HG03558 (cell line): ENCODE data around the gene C15orf40.
A peak's percentile ranks its signal among the peaks of the same experiment; 100 is the strongest.
"Not testable (repeated sequence)": the region's sequence is repeated elsewhere in the genome, so short reads cannot be mapped to it uniquely, and the experiment has no call there.

ENCODE experiments used
- ATAC-seq: cut with Tn5 transposase; IDR thresholded peaks from one replicate; pipeline ENCODE4 v1.9.1; 2021; ENCODE audit warnings: moderate number of reproducible peaks; ENCODE audit not compliant: unreplicated experiment; ENCODE audit errors: extremely low read depth

Gene C15orf40

DNA sequence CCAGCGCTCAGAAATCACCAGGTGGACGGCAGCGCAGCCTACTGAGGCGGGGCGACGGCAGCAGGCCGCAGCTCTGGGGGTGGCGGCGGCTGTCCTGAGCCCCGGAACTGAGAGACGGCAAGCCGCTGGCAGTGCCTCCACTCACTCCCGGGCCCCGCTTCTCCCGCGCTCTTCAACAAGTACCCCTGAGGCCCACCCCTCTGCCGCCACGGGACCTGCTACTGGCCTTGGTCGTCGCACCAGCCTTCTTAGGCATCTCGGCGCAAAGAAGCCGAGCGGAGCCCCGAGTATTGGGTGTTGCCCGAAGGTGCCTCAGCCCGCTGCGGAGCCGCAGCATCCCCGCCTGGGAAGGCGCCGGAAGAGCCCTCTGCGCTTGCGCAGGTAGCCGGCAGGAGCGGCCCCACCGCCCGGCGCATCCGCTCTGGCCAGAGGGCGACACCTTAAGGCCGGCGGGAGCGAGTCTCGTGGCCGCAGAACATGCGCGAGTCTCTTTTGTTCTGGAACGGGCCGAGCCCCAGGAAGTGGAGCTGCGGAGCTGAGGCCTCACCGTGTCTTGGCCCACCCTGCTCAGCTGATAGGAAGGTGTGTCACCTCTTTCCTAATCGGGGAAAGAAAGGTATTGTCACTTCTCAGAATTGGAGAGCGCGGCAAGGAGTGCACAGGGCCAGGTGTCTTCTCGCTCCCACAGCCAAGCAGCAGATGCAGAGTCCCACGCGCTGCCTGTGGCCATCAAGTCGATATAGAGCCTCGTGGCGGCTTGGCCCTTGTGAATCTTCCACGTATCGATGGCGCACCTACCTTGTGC is at the start of gene C15orf40:
TSS of gene C15orf40 (minus strand) at position 369 of the 805 bp plus-strand sequence. CDS start at position 337, 32 bp downstream.
- peak; percentile 69 for ATAC-seq

DNA sequence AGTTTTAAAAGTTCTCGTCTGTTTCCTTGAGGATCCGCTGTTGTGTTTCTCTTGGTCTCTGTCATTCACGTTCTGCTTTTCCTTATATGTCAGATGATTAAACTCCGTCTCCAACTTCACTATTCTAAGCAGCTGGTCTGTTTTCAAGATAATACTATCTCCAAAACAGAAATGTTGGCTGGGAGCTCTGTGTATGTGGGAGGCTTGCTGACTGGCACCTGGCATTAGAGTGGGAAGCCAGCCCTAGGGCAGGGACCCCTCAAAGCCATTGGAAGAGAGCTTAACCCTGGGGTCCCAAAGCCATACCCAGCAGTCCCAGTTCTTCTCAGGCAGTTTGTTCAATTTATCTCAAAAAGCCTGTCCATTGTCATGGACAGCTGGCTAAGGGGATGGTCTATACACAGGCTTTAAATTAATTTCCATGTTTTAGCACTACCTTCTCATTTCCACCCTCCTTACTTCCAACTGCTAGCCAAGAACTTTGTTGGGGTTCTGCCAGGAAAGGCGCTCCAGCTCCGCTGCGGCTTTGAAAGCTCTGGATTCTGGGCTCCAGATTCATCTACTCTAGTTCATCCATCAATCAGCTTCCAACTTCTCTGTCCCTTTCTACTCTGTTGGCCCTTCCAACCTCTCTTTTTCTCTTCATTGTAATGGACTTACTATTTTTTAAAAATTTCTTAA is 46.4 kb upstream of the C15orf40 start:
- no peak for ATAC-seq

DNA sequence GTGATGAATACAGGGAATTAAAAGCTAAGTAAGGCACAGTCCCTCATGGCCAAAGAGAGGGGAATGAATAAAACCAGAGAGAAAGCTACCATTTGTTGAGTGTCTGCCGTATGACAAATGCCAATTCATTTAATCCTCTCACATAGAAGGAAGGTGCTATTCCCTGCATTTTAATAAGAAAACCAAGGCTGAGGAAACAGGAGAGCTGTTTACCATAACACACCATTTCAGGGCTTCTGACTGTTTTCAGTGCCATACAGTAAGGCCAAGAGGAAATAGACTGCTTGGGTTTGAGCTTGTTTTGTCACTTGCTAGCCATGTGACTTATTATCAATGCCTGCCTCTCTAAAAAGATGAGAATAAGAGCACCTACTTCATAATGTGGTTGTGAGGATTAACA is 45.6 kb upstream of the C15orf40 start:
- ATAC-seq = no peak

DNA sequence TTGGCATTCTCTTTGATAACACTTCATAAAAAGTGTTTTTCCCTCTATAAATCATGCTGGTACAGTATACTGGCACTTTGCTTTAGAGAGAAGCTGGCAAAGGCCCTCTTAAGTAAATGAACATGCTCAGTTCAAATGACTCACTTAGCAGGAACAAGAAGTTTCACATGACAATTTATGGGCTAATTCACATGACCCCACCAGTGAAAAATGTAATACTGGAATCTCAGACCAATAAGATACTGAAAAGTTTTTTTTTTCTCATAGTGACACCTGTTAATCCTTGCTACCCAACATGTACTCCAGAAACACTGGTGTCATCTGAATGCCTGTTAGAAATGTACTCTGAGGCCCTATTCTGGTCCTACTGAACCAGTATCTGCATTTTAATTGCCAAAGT is 41.7 kb upstream of the C15orf40 start:
- ATAC-seq = no peak

DNA sequence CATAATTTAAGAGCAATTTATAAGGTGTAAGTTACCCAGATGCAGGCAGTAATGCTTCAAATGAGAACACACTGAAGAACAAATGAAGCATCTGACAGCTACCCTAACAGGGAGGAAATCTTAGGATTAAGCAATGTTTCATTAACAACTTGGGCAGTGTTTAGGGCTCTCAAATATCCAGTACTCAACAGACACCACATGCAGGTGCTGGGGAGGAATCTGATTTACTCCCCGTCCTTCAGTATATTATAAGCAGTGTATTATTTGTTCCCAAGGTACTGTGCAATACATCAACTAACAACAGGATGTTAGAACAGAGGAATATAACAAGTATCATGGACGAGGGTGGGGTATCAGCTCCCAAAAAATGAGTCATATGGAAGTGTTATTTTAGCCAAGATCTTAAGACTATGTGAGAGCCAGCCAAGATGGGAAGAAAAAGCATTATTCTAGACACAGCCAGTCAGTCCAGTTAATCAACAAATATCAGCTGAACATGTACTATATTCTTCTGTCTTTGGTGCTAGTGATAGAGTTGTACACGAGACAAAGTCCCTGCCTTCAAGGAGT is 35.2 kb upstream of the C15orf40 start:
- ATAC-seq = no peak

DNA sequence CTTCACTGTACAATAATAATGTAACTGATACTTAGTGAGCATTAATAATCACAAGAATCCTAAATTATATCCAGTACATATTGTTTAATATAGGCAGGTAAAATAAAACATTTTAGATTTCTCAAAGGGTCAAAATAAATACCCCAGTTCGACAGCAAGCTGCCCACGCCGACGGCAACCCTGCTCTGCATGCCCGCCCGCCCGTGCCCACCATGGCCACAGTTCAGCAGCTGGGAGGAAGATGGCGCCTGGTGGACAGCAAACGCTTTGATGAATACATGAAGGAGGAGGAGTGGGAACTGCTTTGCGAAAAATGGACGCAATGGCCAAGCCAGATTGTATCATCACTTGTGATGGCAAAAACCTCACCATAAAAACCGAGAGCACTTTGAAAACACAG is 32.7 kb upstream of the C15orf40 start:
- no peak for ATAC-seq

DNA sequence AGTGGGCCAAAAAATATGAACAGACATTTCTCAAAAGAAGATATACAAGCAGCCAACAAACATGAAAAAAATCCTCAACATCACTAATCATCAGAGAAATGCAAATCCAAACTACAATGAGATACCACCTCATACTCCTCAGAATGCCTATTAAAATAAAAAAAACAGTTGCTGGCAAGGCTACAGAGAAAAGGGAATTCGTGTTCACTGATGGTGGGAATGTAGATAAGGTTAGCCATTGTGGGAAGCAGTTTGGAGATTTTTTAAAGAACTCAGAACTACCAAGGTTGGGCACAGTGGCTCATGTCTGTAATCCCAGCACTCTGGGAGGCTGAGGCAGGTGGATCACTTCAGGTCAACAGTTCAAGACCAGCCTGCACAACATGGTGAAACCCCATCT is 27.8 kb upstream of the C15orf40 start:
- ATAC-seq = no peak

DNA sequence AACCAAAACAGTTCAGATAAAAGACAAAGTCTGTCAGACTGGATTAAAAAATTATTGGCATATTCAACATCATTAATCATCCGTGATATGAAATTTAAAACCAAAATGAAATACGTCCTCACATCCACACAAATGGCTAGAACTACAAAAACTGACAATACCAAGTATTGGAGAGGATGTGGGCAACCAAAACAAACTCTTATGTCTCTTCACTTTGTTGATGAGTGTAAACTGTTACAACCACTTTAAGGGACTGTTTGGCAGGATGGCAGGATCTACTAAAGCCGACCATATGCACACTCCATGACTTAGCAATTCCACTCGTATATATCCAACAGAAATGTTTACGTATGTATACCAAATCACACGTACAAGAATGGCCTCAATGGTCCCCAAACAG is 24.8 kb upstream of the C15orf40 start:
- no peak for ATAC-seq

DNA sequence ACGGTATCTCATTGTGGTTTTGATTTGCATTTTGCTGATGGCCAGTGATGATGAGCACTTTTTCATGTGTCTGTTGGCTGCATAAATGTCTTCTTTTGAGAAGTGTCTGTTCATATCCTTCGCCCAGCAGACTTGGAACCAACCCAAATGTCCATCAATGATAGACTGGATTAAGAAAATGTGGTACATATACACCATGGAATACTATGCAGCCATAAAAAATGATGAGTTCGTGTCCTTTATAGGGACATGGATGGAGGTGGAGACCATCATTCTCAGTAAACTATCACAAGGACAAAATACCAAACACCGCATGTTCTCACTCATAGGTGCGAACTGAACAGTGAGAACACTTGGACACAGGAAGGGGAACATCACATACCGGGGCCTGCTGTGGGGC is 19.8 kb upstream of the C15orf40 start:
- not testable (repeated sequence) for ATAC-seq

DNA sequence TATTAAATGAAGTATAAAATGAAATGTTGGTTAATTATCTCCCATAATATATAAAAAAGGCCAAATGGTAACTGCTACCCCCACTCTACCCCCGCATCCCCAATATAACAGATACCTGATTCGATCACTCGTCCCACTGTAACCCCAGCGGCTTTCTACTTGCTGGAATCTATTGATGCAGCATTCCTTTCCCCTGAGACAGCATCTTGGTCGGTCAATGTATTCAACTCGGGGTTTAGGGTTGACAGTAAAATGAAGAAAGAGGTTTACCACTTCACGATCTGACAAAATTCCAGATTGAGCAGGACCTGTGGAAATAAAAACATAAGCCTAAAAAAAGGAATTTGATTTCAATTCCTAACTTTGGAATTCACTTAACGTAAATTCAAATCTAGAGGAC is 18.6 kb upstream of the C15orf40 start:
- no peak for ATAC-seq

DNA sequence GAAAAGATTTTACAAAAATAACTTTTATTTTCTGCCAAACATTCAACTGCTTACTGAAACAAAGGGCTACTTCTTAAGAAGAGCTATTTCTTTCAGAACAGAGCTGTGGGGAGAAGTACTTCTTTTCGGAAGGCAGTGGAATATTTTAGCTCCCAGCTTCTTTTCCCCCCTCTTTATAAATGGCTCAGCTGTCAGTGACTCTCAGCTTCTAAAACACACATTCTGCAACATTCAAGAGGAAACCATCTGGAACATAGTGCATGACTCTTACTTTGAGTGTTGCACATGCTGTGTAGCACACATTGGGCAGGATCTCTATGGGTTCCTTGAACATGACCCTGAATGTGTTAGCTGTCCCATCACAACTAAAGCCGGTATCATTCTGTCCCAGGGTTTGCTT is 7.0 kb upstream of the C15orf40 start:
- ATAC-seq = no peak

DNA sequence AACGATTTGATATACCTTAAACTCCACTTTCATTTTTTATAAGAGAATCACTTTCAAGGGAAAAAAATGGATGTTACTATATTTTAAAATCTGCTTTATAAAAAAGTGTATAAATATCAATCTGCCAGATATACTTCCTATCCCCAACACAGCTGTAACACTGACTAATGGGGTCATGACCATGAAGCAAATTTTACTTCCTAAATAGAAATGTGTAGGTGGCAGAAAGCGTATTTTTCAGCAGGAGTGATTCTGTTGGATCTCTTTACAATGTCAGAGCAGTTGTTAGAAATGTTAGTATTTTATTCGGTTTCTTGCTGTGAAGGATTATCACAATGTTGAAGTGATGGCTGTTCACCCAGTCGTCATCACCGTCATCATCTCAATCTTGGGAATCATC is 5.5 kb upstream of the C15orf40 start:
- no peak for ATAC-seq

DNA sequence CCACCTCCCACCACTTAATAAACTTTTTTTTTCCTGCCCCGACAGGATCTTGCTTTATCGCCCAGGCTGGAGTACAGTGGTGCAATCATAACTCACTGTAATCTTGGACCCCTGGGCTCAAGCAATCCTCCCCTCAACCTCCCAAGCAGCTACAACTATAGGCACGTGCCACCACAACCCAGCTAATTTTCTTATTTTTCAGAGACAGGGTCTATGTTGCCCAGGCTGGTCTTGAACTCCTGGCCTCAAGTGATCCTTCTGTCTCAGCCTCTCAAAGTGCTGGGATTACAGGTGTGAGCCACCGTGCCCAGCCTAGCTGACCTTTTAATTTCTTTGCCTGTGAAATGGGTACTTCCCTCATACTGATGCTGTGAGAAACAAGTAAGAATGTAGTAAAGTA is 3.9 kb upstream of the C15orf40 start:
- ATAC-seq = no peak

DNA sequence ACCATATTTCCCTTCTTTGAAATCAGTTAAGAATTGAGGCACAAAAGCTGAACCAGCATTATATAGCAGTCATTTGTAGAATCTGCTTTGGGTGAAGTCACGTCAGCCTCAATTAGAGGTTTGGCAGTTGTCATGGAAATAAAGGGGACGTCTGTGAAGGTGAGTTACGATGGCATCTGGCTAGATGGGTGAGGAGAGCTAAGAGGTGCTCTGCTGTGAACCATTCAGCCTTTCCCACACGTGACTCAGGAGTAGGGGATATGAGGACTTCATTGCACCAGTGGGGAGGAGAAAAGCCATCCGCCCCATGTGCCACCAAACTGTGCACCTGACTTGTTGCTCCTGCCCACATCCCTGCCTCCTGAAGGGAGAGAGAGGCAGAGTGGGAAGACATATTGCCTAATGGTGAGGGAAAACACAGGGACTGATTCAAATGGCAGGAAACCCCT is 2.8 kb upstream of the C15orf40 start:
- ATAC-seq = no peak

DNA sequence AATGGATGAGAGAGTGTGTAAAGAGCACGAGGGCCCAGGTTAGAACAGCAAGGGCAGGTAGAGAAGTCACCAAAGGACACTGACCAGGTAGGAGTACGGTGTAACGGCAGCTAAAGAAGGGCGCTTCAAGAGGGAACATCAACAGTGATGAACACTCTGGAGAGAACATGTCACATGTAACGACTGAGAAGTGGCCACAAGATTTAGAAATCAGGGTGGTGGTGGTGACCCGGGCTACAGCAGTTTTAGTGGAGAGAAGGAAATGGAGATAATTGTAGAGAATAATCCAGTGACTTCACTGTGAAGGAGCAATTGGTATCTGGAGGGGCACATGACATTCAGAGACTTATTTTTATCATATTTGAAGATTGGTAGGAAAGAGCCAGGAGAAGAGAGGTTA is 1.2 kb upstream of the C15orf40 start:
- no peak for ATAC-seq

DNA sequence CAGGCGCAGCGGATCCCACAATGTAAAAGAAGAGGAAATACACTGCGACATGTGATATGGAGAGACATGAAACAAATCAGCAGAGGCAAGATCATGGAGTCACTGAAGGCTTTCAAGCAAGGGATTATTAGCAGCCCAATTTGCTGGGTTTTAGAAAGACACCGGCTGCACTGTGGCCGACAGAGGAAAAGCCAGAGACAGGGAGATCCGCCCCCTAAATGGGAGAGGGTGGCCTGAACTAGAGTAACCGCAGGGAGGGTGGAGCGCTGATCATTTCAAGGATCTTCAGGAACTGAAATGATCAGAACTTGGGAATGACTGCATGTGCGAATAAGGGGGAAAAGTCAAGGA is 612 bp upstream of the C15orf40 start:
- no peak for ATAC-seq

DNA sequence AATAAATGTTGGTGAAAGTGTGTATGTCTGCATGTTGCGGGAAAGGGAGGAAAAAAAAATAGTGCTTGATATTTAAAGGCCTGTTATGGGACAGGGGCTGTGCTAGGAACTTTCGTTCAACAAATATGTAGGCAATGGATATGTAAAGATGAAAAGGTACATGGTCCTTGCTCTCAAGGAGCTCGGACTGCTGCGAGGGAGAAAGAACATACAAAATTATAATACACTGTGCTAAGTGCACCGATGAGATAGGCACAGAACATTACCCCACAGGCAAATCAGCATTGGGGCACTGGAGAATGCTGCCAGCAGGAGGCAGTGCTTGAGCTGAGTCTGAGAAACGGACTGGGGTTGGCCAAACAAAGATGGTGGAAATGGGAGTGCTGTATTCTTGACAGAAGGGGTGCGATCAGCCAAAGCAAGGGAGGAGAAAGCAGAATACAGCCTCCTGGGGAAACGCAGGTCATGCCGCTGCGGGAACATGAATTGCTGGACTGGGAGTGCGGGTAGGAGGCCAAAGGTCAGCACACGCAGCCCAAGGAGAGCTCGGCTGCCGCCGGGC is 649 bp downstream of the C15orf40 start:
- peak; percentile 42 for ATAC-seq

DNA sequence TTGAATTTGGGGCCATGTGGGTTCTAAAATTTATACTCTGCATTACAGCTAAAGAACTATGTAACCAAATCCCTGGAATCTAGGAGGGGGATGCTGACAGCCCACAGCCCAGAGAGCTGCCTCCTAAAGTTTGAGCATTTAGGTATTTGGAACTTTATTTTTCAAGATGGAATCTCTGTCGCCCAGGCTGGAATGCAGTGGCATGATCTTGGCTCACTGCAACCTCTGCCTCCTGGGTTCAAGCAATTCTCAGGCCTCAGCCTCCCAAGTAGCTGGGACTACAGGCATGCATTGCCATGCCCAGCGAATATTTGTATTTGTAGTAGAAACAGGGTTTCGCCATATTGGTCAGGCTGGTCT is 10.8 kb downstream of the C15orf40 start:
- ATAC-seq = not testable (repeated sequence)

DNA sequence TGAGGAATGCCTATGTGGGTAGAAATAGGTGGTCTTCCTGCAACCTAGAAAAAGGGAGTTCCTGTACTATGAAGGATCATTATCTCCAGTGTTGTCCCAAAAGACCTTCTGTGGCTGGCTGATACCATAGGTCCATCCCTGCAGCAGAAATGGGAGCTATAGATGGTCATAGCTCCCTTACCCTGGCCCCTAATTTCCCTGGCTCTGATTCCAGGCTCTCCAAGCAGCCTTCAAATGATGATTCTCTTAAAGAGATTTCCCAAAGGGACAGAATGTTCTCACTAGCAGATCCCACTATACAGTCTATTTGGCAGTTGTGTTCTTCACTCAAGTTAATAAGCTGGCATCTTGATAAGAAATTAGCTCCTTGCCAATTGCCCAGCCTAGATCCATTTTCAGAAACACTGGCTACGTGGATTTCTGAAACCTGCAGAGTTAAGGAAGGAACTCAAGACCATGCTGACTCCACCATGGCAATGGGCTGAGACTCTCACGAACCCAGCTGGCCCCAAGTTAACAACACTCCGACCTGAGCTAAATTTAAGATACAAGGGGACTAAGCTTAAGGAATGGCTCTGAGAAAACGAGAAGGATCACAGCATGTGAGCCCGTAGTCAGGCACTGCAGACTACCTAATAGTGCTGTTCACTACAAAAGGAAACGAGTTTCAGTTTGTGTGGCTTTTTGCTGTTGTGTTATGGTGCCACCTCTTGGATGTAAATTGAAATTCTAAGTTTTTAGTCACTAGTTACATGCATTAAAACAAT is 11.4 kb downstream of the C15orf40 start:
- ATAC-seq = no peak

DNA sequence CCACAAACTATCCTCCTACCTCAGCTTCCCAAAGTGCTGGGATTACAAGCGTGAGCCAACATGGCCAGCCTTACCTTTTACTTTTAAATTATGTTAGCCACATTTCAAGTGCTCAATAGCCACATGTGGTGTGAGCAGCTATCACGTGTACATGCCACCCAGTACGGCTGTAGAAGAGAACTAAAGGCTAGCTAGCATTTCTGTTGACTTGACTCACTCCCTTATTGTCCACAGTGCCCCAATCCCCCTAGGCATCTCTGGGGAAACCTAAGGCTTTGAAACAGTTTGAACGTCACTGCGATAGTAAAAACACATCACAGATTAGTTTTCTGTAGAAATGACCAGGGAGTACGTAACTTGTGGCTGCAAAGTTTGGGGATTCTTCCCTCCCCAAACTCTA is 12.0 kb downstream of the C15orf40 start:
- no peak for ATAC-seq

DNA sequence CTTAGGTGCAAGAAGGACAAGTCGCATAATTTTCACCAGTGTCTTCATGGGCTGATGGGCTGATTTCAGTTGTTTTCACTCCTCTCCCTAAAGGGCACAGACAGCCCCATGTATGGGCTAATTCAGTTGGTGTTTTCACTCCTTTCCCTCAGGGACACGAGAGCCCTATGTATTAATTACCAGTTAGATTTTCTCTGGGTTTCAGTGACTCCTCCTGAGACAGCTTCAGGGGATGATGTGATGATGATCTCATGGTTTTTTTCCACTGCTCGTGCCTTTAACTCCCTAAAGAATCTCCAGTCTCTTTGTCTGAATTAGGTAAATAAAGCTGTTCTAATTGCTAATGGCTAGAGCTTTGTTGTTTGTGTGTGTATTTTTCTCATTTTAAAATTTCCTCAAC is 15.5 kb downstream of the C15orf40 start:
- ATAC-seq = no peak
